PC-3 (cell line): ENCODE results near the gene BCKDHB. TPM values are rescaled to one million over a fixed set of nuclear protein-coding genes. Genes with fewer than 3 reads are reported as not detected.

ENCODE experiments used
- ATAC-seq: fragments of 200-7000 bp; cut with Tn5 transposase; 2 replicates; pipeline ENCODE4 v1.9.1; 2020; ENCODE audit warnings: mild to moderate bottlenecking, moderate library complexity
- BruUV-seq: library from RNA; stranded (reverse); fragments of 400-500 nt; replicated peaks from 2 replicates; lab custom pipeline; 2021; lab: Mats Ljungman, UMichigan
- CTCF ChIA-PET: fragments of 300-600 bp; sonication (Branson Sonifier 250); formaldehyde crosslinking; loops from one replicate; lab custom pipeline; 2022; ENCODE audit warnings: antibody characterized with exemption; lab: Charles Lee
- POLR2A ChIA-PET: fragments of 300-600 bp; sonication (Branson Sonifier 250); formaldehyde crosslinking; loops from one replicate; lab custom pipeline; 2022; ENCODE audit warnings: antibody characterized with exemption; ENCODE audit not compliant: unreplicated experiment; lab: Charles Lee
- DNase-seq: peaks from one replicate; pipeline ENCODE4 v3.0.0-alpha.2; 2015
- H2AFZ ChIP-seq: fragments of 300-600 bp; sonication (generic); 2 replicates; pipeline ENCODE4 v1.6.0; 2016; ENCODE audit warnings: antibody characterized with exemption, low read length
- H3F3A ChIP-seq: fragments of 300-600 bp; sonication (generic); one replicate; pipeline ENCODE4 v1.6.0; 2017; ENCODE audit warnings: antibody characterized with exemption, low read length, control low read depth, mild to moderate bottlenecking; ENCODE audit not compliant: unreplicated experiment
- H3K27ac ChIP-seq: fragments of 300-600 bp; sonication (generic); 2 replicates; pipeline ENCODE4 v1.5.1; 2016; ENCODE audit warnings: mild to moderate bottlenecking, low read length
- H3K27me3 ChIP-seq: fragments of 300-600 bp; sonication (generic); 2 replicates; pipeline ENCODE4 v1.6.1; 2016; ENCODE audit warnings: low read length, mixed read lengths
- H3K36me3 ChIP-seq: fragments of 300-600 bp; sonication (generic); 2 replicates; pipeline ENCODE4 v1.6.1; 2016; ENCODE audit warnings: low read depth, mixed run types, low read length, mixed read lengths
- H3K4me1 ChIP-seq: fragments of 300-600 bp; sonication (generic); 2 replicates; pipeline ENCODE4 v1.5.1; 2016; ENCODE audit warnings: low read length; ENCODE audit not compliant: insufficient read depth
- H3K4me2 ChIP-seq: fragments of 300-600 bp; sonication (generic); 2 replicates; pipeline ENCODE4 v1.6.0; 2016; ENCODE audit warnings: low read length
- H3K4me3 ChIP-seq: fragments of 300-600 bp; sonication (generic); 2 replicates; pipeline ENCODE4 v1.5.1; 2016; ENCODE audit warnings: mild to moderate bottlenecking, low read length, mixed read lengths
- H3K79me2 ChIP-seq: fragments of 300-600 bp; sonication (generic); 2 replicates; pipeline ENCODE4 v1.6.1; 2017; ENCODE audit warnings: low read length, mixed read lengths
- H3K9ac ChIP-seq: fragments of 300-600 bp; sonication (generic); 2 replicates; pipeline ENCODE4 v1.6.0; 2016; ENCODE audit warnings: mild to moderate bottlenecking, low read length
- H3K9me2 ChIP-seq: fragments of 300-600 bp; sonication (generic); replicated peaks from 2 replicates; pipeline ENCODE4 v1.6.1; 2016; ENCODE audit warnings: mixed run types, low read length, mixed read lengths
- H3K9me3 ChIP-seq: fragments of 300-600 bp; sonication (generic); 2 replicates; pipeline ENCODE4 v1.6.1; 2016; ENCODE audit warnings: low read length, mixed read lengths
- H4K20me1 ChIP-seq: fragments of 300-600 bp; sonication (generic); 2 replicates; pipeline ENCODE4 v1.6.1; 2016; ENCODE audit warnings: low read length, mixed read lengths
- CTCF ChIP-seq: fragments of 300-600 bp; sonication (generic); conservative IDR thresholded peaks from 2 replicates; pipeline ENCODE4 v1.5.1; 2017; ENCODE audit warnings: antibody characterized with exemption, low read depth, mild to moderate bottlenecking, low read length
- EZH2 ChIP-seq: fragments of 300-600 bp; sonication (generic); IDR thresholded peaks from one replicate; pipeline ENCODE4 v1.6.1; 2017; ENCODE audit warnings: antibody characterized with exemption, mild to moderate bottlenecking, low read length; ENCODE audit not compliant: unreplicated experiment
- EZH2phosphoT487 ChIP-seq: fragments of 300-600 bp; sonication (generic); IDR thresholded peaks from 2 replicates; pipeline ENCODE4 v1.6.1; 2018; ENCODE audit warnings: mild to moderate bottlenecking, antibody characterized with exemption, low read length, borderline replicate concordance
- intact Hi-C: fragments of 100-400 bp; cut with micrococcal nuclease; formaldehyde crosslinking; loops from 2 replicates; pipeline ENCODE4 v1.9.0; 2023
- total RNA-seq: library from RNA; depleted of rRNA; stranded (reverse); fragments of >200 nt; gene quantifications from 2 replicates; pipeline ENCODE4 v1.2.3, GENCODE V29; 2014

BCKDHB gene
- total RNA-seq, 1 experiment from 2014 or later = 9.9 TPM

- H3K4me2 ChIP-seq = no peak overlapping the region
- H3K79me2 ChIP-seq = no peaks in the 10 kb centered on the region
- H3K27me3 ChIP-seq = no peaks in the 10 kb centered on the region
- POLR2A ChIA-PET = no interaction called here
- H3K27ac ChIP-seq = no peak overlapping the region
- TF ChIP-seq EZH2phosphoT487 = no peak
- no peak for TF ChIP-seq EZH2
- no peak for TF ChIP-seq CTCF
- CTCF ChIA-PET = no interaction called here
- no TSS peak for BruUV-seq
- no peaks in the 10 kb centered on the region for H3K9me3 ChIP-seq
- H3F3A ChIP-seq = no peaks in the 10 kb centered on the region
- H3K9ac ChIP-seq = no peak overlapping the region
- H4K20me1 ChIP-seq = no peaks in the 10 kb centered on the region
- H3K4me1 ChIP-seq = no peaks in the 10 kb centered on the region
- no peaks in the 10 kb centered on the region for H3K9me2 ChIP-seq
- H3K4me3 ChIP-seq = no peak overlapping the region
- no peaks in the 10 kb centered on the region for H3K36me3 ChIP-seq
- no peak for ATAC-seq
- DNase-seq = no peak
- no peak overlapping the region for H2AFZ ChIP-seq
- intact Hi-C loops = no loop called here
These were observed 249.5 kb downstream of the BCKDHB start for GRCh38 chr6:80356000-80356399.

- Histone ChIP-seq H3K9me2 (no peaks in the 10 kb centered on the region), H3K36me3 (no peaks in the 10 kb centered on the region), H3K79me2 (no peaks in the 10 kb centered on the region), H3K9me3 (no peaks in the 10 kb centered on the region), H3F3A (no peaks in the 10 kb centered on the region), H3K4me3 (no peak overlapping the region), H3K27ac (no peak overlapping the region), H3K4me1 (no peaks in the 10 kb centered on the region), H3K4me2 (no peak overlapping the region), H3K27me3 (no peaks in the 10 kb centered on the region), H3K9ac (no peak overlapping the region), H4K20me1 (no peaks in the 10 kb centered on the region), H2AFZ (no peak overlapping the region)
- DNase-seq (no peak), ATAC-seq (no peak)
- CTCF ChIA-PET = no interaction called here
- POLR2A ChIA-PET = no interaction called here
- intact Hi-C loops = no loop called here
- TF ChIP-seq CTCF (no peak), EZH2 (no peak)
- no TSS peak for BruUV-seq
These were observed 250.1 kb downstream of the BCKDHB start for GRCh38 chr6:80356545-80356944.

- ChIA-PET CTCF (interaction anchor here (0.6 kb wide), 1 partner anchor 573 kb away, joined by 3 read pairs; no protein-coding TSS in a partner anchor), POLR2A (no interaction called here)
- ATAC-seq (no peak), DNase-seq (no peak)
- Histone ChIP-seq H3K9me3 (no peaks in the 10 kb centered on the region), H2AFZ (no peak overlapping the region), H3K9ac (no peak overlapping the region), H3K36me3 (no peaks in the 10 kb centered on the region), H3K4me3 (no peak overlapping the region), H3K4me2 (no peak overlapping the region), H4K20me1 (no peaks in the 10 kb centered on the region), H3K9me2 (no peaks in the 10 kb centered on the region), H3F3A (no peaks in the 10 kb centered on the region), H3K27me3 (no peaks in the 10 kb centered on the region), H3K79me2 (no peaks in the 10 kb centered on the region), H3K27ac (no peak overlapping the region), H3K4me1 (no peaks in the 10 kb centered on the region)
- BruUV-seq = no TSS peak
- no peak for TF ChIP-seq EZH2phosphoT487
- TF ChIP-seq EZH2 = no peak
- no peak for TF ChIP-seq CTCF
- intact Hi-C loops = no loop called here
These were observed 250.6 kb downstream of the BCKDHB start for GRCh38 chr6:80357081-80357480.
